HepG2 (cell line): ENCODE data around the gene SPRED3. TPM values are rescaled to one million over a fixed set of nuclear protein-coding genes. Genes with fewer than 3 reads are reported as not detected.

Experiments
- ATAC-seq: fragments of 200-7000 bp; cut with Tn5 transposase; 3 replicates; pipeline ENCODE4 v1.9.1; 2020; ENCODE audit warnings: mild to moderate bottlenecking, moderate library complexity
- Bru-seq: library from RNA; stranded (reverse); fragments of 400-500 nt; gene quantifications from one replicate; lab custom pipeline; 2021; lab: Mats Ljungman, UMichigan
- BruChase-seq, 2 experiments: library from RNA; stranded (reverse); fragments of 400-500 nt; gene quantifications; one replicate each; lab custom pipeline; 2021; lab: Mats Ljungman, UMichigan
- BruUV-seq: library from RNA; stranded (reverse); fragments of 400-500 nt; replicated peaks from 2 replicates; lab custom pipeline; 2021; lab: Mats Ljungman, UMichigan
- CTCF ChIA-PET: fragments of 300-600 bp; formaldehyde crosslinking; extraction: SDS; loops from one replicate; lab custom pipeline; 2021; ENCODE audit warnings: low total read pairs, inconsistent platforms, low intra/inter-chr PET ratio; lab: Yijun Ruan, JAX
- POLR2A ChIA-PET: fragments of 350-600 bp; sonication (Branson Sonifier 250); formaldehyde crosslinking; loops from one replicate; lab custom pipeline; 2020; ENCODE audit warnings: antibody characterized with exemption, inconsistent platforms; lab: Yijun Ruan, JAX
- DNase-seq: peaks from one replicate; pipeline ENCODE4 v3.0.0-alpha.2; 2015; ENCODE audit warnings: low spot score
- FAIRE-seq: peaks from 3 replicates; lab custom pipeline; 2011; peaks lifted over from hg19 to GRCh38; lab: Jason Lieb, UNC
- H2AFZ ChIP-seq: one replicate; pipeline ENCODE4 v1.6.1; 2011; ENCODE audit warnings: low read length, inconsistent platforms
- H3K27ac ChIP-seq: fragments of 300-600 bp; 3 replicates; pipeline ENCODE4 v1.8.0; 2011; ENCODE audit warnings: mixed run types, mild to moderate bottlenecking, mixed read lengths, low read length, inconsistent platforms; ENCODE audit not compliant: insufficient read depth; ENCODE audit errors: extremely low read length
- H3K27me3 ChIP-seq, 2 experiments: fragments of 200-600 bp in 1 of 2; 2 replicates in 1 of 2; 3 replicates in 1 of 2; pipeline versions ENCODE4 v1.6.0 to v1.8.0; 2011; ENCODE audit warnings: low read length in 2 of 2, mild to moderate bottlenecking in 2 of 2, moderate library complexity in 2 of 2, inconsistent platforms in 1 of 2; ENCODE audit not compliant: insufficient read depth in 2 of 2, control insufficient read depth in 1 of 2
- H3K36me3 ChIP-seq, 2 experiments: fragments of 200-600 bp in 1 of 2; replicated peaks in 1 of 2; 2 replicates in 1 of 2; 3 replicates in 1 of 2; pipeline versions ENCODE4 v1.5.1 to v1.8.0; 2011; ENCODE audit warnings: low read length in 2 of 2, inconsistent platforms in 1 of 2; ENCODE audit not compliant: insufficient read depth in 2 of 2, control insufficient read depth in 1 of 2
- H3K4me1 ChIP-seq: 2 replicates; pipeline ENCODE4 v1.5.1; 2012; ENCODE audit warnings: low read length, inconsistent platforms; ENCODE audit not compliant: insufficient read depth
- H3K4me2 ChIP-seq: 2 replicates; pipeline ENCODE4 v1.6.0; 2011; ENCODE audit warnings: low read depth, low read length, inconsistent platforms
- H3K4me3 ChIP-seq, 3 experiments: fragments of 200-600 bp in 1 of 3; sonication (generic), shearing (Covaris generic) in 1 of 3; replicated peaks in 1 of 3; 2 replicates each; pipeline ENCODE4 v1.5.1; 2011 to 2016; ENCODE audit warnings: low read length in 3 of 3, inconsistent platforms in 2 of 3, low read depth in 2 of 3, mild to moderate bottlenecking in 2 of 3, control low read depth in 1 of 3, mixed read lengths in 1 of 3; ENCODE audit not compliant: insufficient read depth in 1 of 3
- H3K79me2 ChIP-seq: one replicate; pipeline ENCODE4 v1.6.1; 2011; ENCODE audit warnings: low read length, inconsistent platforms; ENCODE audit not compliant: insufficient read depth
- H3K9ac ChIP-seq: 2 replicates; pipeline ENCODE4 v1.6.0; 2011; ENCODE audit warnings: mild to moderate bottlenecking, low read depth, low read length, inconsistent platforms; ENCODE audit not compliant: insufficient read depth
- H3K9me3 ChIP-seq: 2 replicates; pipeline ENCODE4 v1.5.1; 2012; ENCODE audit warnings: mild to moderate bottlenecking, low read length
- H4K20me1 ChIP-seq: 2 replicates; pipeline ENCODE4 v1.6.0; 2011; ENCODE audit warnings: inconsistent platforms, mild to moderate bottlenecking, low read length, moderate library complexity; ENCODE audit not compliant: insufficient read depth
- PATZ1 ChIP-seq: sonication (generic); formaldehyde crosslinking; IDR thresholded peaks from 2 replicates; pipeline ENCODE4 v1.4.0; 2020; ENCODE audit warnings: missing genetic modification reagents
- PCBP2 ChIP-seq: fragments of 200-400 bp; formaldehyde crosslinking; optimal IDR thresholded peaks from 2 replicates; pipeline ENCODE3; 2018; ENCODE audit warnings: low read length, low read depth; ENCODE audit not compliant: poor library complexity, severe bottlenecking
- REST ChIP-seq, 2 experiments: IDR thresholded peaks; 2 replicates each; pipeline ENCODE4 v1.6.1; 2011 to 2012; ENCODE audit warnings: low read length in 2 of 2, borderline replicate concordance in 1 of 2, low read depth in 1 of 2, mild to moderate bottlenecking in 1 of 2, moderate library complexity in 1 of 2
- SPEN ChIP-seq: sonication (generic); formaldehyde crosslinking; IDR thresholded peaks from 2 replicates; pipeline ENCODE4 v1.5.1; 2020; ENCODE audit warnings: low read depth, mild to moderate bottlenecking, missing genetic modification reagents
- ZNF256 ChIP-seq: sonication (generic); formaldehyde crosslinking; conservative IDR thresholded peaks from 2 replicates; pipeline ENCODE4 v1.4.0; 2020; ENCODE audit warnings: missing genetic modification reagents
- ZNF678 ChIP-seq: sonication (generic); formaldehyde crosslinking; IDR thresholded peaks from 2 replicates; pipeline ENCODE4 v1.4.0; 2020; ENCODE audit warnings: mild to moderate bottlenecking, missing genetic modification reagents
- whole genome bisulfite sequencing: methylation state at CpG from one replicate; pipeline ENCODE4 v1.1.6; 2017; ENCODE audit warnings: low lambda C conversion rate; 5-methylcytosine and 5-hydroxymethylcytosine counted together
- in situ Hi-C: cut with HindIII; loops from 2 replicates; pipeline ENCODE4 v1.10.0; 2017; ENCODE audit warnings: low pct_unique_long_range_greater_than_20kb; ENCODE audit not compliant: extremely low pct_ligation_motif_present
- intact Hi-C: fragments of 100-400 bp; cut with micrococcal nuclease; formaldehyde crosslinking; loops from one replicate; pipeline ENCODE4 v1.10.0; 2022; ENCODE audit not compliant: unreplicated experiment
- long read RNA-seq, 2 experiments: library from RNA in 1 of 2; library from polyadenylated mRNA in 1 of 2; stranded (forward) in 1 of 2; unstranded in 1 of 2; transcript quantifications; one replicate each; pipeline ENCODE4 v2.0.0, GENCODE V29; 2019 to 2022
- polyA minus RNA-seq, 3 experiments: library from RNA; depleted of rRNA, polyadenylated mRNA; stranded (reverse); fragments of >200 nt; gene quantifications; 2 replicates each; pipeline ENCODE4 v1.2.3, GENCODE V29; 2011; ENCODE audit warnings: low replicate concordance in 1 of 3
- polyA plus RNA-seq, 8 experiments: library from polyadenylated mRNA; depleted of rRNA in 3 of 8; stranded (reverse) in 7 of 8; unstranded in 1 of 8; fragments of >200 nt; fragmentation: Illumina TruSeq in 4 of 8; extraction: Trizol in 4 of 8; gene quantifications; 2 replicates each; pipeline versions ENCODE4 v1.2.1 to v1.2.3, GENCODE V29; 2011 to 2016; ENCODE audit warnings: low read depth in 4 of 8, missing spikeins in 1 of 8, mixed read lengths in 1 of 8; ENCODE audit not compliant: insufficient read depth in 1 of 8
- total RNA-seq, 5 experiments: library from RNA; depleted of rRNA; stranded (reverse); fragments of >200 nt; fragmentation: Illumina TruSeq; extraction: Trizol; gene quantifications; 2 replicates each; pipeline ENCODE4 v1.2.3, GENCODE V29; 2016; ENCODE audit warnings: low read depth in 1 of 5

Gene SPRED3
- total RNA-seq (2016; rRNA removed; fragmentation: Illumina TruSeq; extraction: Trizol) (0.06 and 0.15 TPM in 2 replicates), polyA plus RNA-seq (2011; rRNA removed) (0.17 and 0.54 TPM in 2 replicates), polyA minus RNA-seq (2011; rRNA and poly(A)+ RNA removed; ENCODE audit: low replicate concordance) (0.44 and 2.6 TPM in 2 replicates), Bru-seq, nascent RNA (percentile 29 among the genes with signal in this experiment), BruChase-seq, experiment 1, labeled RNA remaining after a 6-hour chase (percentile 40 among the genes with signal in this experiment), BruChase-seq, experiment 2, labeled RNA remaining after a 2-hour chase (percentile 37 among the genes with signal in this experiment)
- total RNA-seq (2016; cell fraction: cytosol; rRNA removed; fragmentation: Illumina TruSeq; extraction: Trizol; ENCODE audit: low read depth) = 0.09 TPM in 1 of 2 replicates, not detected in the other
- 0.19 TPM in 1 of 2 replicates, not detected in the other for total RNA-seq (2016; cell fraction: insoluble cytoplasmic fraction; rRNA removed; fragmentation: Illumina TruSeq; extraction: Trizol)
- total RNA-seq (2016; cell fraction: membrane; rRNA removed; fragmentation: Illumina TruSeq; extraction: Trizol) = 0.15 and 0.28 TPM in 2 replicates
- total RNA-seq (2016; cell fraction: nucleus; rRNA removed; fragmentation: Illumina TruSeq; extraction: Trizol) = not detected in 2 replicates
- 0.04 and 0.08 TPM in 2 replicates for polyA plus RNA-seq (2011; cell fraction: cytosol; rRNA removed)
- polyA plus RNA-seq (2011; cell fraction: nucleus; rRNA removed) = 2.7 TPM in 2 replicates
- 0.03 and 0.43 TPM in 2 replicates for polyA plus RNA-seq (2012)
- polyA plus RNA-seq (2016; cell fraction: cytosol; fragmentation: Illumina TruSeq; extraction: Trizol; ENCODE audit: low read depth) = 0.02 TPM in 2 replicates
- 0.10 and 0.17 TPM in 2 replicates for polyA plus RNA-seq (2016; cell fraction: insoluble cytoplasmic fraction; fragmentation: Illumina TruSeq; extraction: Trizol; ENCODE audit: low read depth)
- polyA plus RNA-seq (2016; cell fraction: membrane; fragmentation: Illumina TruSeq; extraction: Trizol; ENCODE audit: low read depth) = 0.13 TPM in 2 replicates
- 0.59 and 2.3 TPM in 2 replicates for polyA plus RNA-seq (2016; cell fraction: nucleus; fragmentation: Illumina TruSeq; extraction: Trizol; ENCODE audit: insufficient read depth, low read depth)
- not detected in 2 replicates for polyA minus RNA-seq (2011; cell fraction: cytosol; rRNA and poly(A)+ RNA removed)
- 1.5 and 1.7 TPM in 2 replicates for polyA minus RNA-seq (2011; cell fraction: nucleus; rRNA and poly(A)+ RNA removed)
- long read RNA-seq, experiment 1 = 0 reads
- long read RNA-seq, experiment 2, partial matches to known transcripts = 0 of 1 reads
- long read RNA-seq, experiment 2, other reads (novel, unspliced or antisense) = 1 of 1 reads

GRCh38 chr19:38388349-38389100 lies at the start of gene SPRED3:
Gene SPRED3, plus strand, starts transcription at chr19:38388697. Its CDS starts 1,606 bp downstream, at chr19:38390303.
- peaks cover 40% of the 10 kb centered on the region for H3K4me1 ChIP-seq
- H3K27me3 ChIP-seq = peaks cover 2 to 20% of the 10 kb centered on the region in 2 experiments; a peak in 3 of 5 replicates
- BruUV-seq = no TSS peak
- no peaks in the 10 kb centered on the region; the same call in 1 of the 2 replicates for H4K20me1 ChIP-seq
- intact Hi-C loops (no loop called here), in situ Hi-C loops (no loop called here)
- peak within 1 kb of the TSS; percentile 89 for H3K4me2 ChIP-seq
- H3K4me3 ChIP-seq = peak within 1 kb of the TSS; percentile 46 to 71 (median 63)
- peaks cover 1 to 4% of the 10 kb centered on the region in 2 experiments; a peak in 3 of 5 replicates for H3K36me3 ChIP-seq
- H3K79me2 ChIP-seq = no peaks in the 10 kb centered on the region
- H3K9me3 ChIP-seq = no peaks in the 10 kb centered on the region
- POLR2A ChIA-PET = interaction anchor here (1.3 to 4.0 kb wide), 5 partner anchors 13 to 230 kb away, joined by 4 to 49 read pairs (median 5); partner anchors contain the start of genes EIF3K, FAM98C and PSMD8
- CTCF ChIA-PET = no interaction called here
- no peak for FAIRE-seq
- H3K9ac ChIP-seq = 0 out of 2 replicates have a peak within 1 kb of the TSS, but pooled peaks have one; percentile 13
- no peak within 1 kb of the TSS for H3K27ac ChIP-seq
- no peak within 1 kb of the TSS for H2AFZ ChIP-seq
- DNase-seq = no peak
- WGBS = 4% methylated on average over 15 of the region's 46 CpGs
- ATAC-seq = no peak; the same call in 2 of the 3 replicates
- TF ChIP-seq REST (IDR thresholded peaks at IDR 0.05; ENCODE audit: borderline replicate concordance in 1 of 2, low read depth in 1 of 2, low read length in 2 of 2) (no peak), ZNF256 (CRISPR knock-in tag) (no peak), ZNF678 (no peak), PATZ1 (CRISPR knock-in tag) (0 out of 2 replicates have a peak, but pooled peaks have one; percentile 3), SPEN (CRISPR knock-in tag) (no peak), PCBP2 (peak; percentile 26)
- TF ChIP-seq, all 625 proteins: peak for 2
